Right lobe of liver (tissue), 6 donors: ENCODE data around the gene CUBN. TPM values are rescaled to one million over a fixed set of nuclear protein-coding genes. Genes with fewer than 3 reads are reported as not detected.

Source experiments
- ATAC-seq, 4 donors: fragments of 200-7000 bp; cut with Tn5 transposase; one replicate each; pipeline ENCODE4 v1.9.1; 2020; ENCODE audit warnings: mild to moderate bottlenecking in 4 of 4, moderate library complexity in 4 of 4
- DNase-seq, 3 donors: peaks; one replicate each; pipeline ENCODE4 v3.0.0-alpha.2; 2020
- H3K27ac ChIP-seq, 3 donors: fragments of 200-600 bp; one replicate each; pipeline ENCODE4 v1.8.0; 2022
- H3K27me3 ChIP-seq, 2 donors: fragments of 200-600 bp; one replicate each; pipeline ENCODE4 v1.8.0; 2022
- H3K36me3 ChIP-seq, 4 donors: fragments of 200-600 bp; sonication (generic) in 1 of 4; one replicate each; pipeline versions ENCODE4 v1.5.1 to v1.8.0; 2017 to 2022; ENCODE audit warnings: control low read depth in 1 of 4
- H3K4me1 ChIP-seq, 4 donors: fragments of 200-600 bp; sonication (generic) in 1 of 4; one replicate each; pipeline versions ENCODE4 v1.5.1 to v1.8.0; 2017 to 2022; ENCODE audit warnings: control low read depth in 1 of 4
- H3K4me3 ChIP-seq, 3 donors: fragments of 200-600 bp; one replicate each; pipeline ENCODE4 v1.8.0; 2022
- H3K9me3 ChIP-seq, 4 donors: fragments of 200-600 bp; sonication (generic) in 1 of 4; one replicate each; pipeline versions ENCODE4 v1.5.1 to v1.8.0; 2017 to 2022; ENCODE audit warnings: control low read depth in 1 of 4
- CTCF ChIP-seq, 4 donors: fragments of 200-600 bp in 3 of 4; fragments of 450-650 bp in 1 of 4; IDR thresholded peaks; one replicate each; pipeline versions ENCODE4 v1.5.1 to v1.8.0; 2016 to 2022; ENCODE audit warnings: antibody characterized with exemption in 4 of 4, mild to moderate bottlenecking in 2 of 4
- POLR2A ChIP-seq: fragments of 450-650 bp; IDR thresholded peaks from one replicate; pipeline ENCODE4 v1.6.1; 2017; ENCODE audit warnings: antibody characterized with exemption, mild to moderate bottlenecking
- WGBS: methylation state at CpG from one replicate; pipeline ENCODE4 v1.1.6; 2018; ENCODE audit warnings: low coverage, low lambda C conversion rate; ENCODE audit not compliant: insufficient coverage; ENCODE audit errors: missing lambda C conversion rate; 5-methylcytosine and 5-hydroxymethylcytosine counted together
- intact Hi-C, 2 donors: fragments of 100-400 bp; cut with DNase I; formaldehyde crosslinking; loops; one replicate each; pipeline versions ENCODE4 v1.11.2 to v1.14.1; 2022
- total RNA-seq, 6 experiments: library from RNA; depleted of rRNA in 2 of 6; stranded (reverse); fragments of >200 nt in 2 of 6; fragmentation: NEBNext Ultra II Directional in 3 of 6; extraction: Animal tissue kit (Norgen Biotek cat#: 25700) in 3 of 6; gene quantifications; one replicate each; pipeline versions ENCODE4 v1.1.0 to v1.2.4, GENCODE V29; 2016 to 2023
- donor health status: DM: no; HTN: yes; CAD: no.
- donor health status: DM: no; HTN: no; CAD: no.
- donor health status: DM: no; HTN: no; CAD: no.
- donor health status: DM: no; HTN: yes; CAD: no.
- donor health status: DM: no; HTN: yes; CAD: no.

Gene CUBN
- total RNA-seq, 6 experiments from 2014 or later: 0.07 to 0.74 (median 0.27) TPM

DNA sequence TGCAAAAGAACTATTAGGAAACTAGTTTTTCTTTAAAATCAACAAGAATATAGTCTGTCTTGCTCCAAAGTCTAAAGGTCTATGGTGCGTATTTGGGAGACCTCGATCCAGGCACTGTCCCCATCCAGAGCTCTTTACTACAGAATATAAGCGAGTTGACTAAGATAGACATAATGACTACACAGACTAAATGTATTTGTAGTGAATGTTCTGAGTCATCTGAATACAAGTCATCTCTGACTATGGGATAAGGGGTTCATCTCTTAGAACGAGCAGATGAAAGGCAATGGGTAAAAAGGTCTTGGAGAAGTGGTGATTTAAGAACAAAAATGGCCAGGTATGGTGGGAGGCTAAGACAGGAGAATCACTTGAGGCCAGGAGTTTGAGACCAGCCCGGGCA is 176.3 kb downstream of the CUBN start:
- intact Hi-C loops: no loop called here
- WGBS: 58% methylated on average over 5 of the region's 5 CpGs
- ATAC-seq: no peak

GRCh38 chr10:16952610-16953009 is 177.0 kb downstream of the CUBN start:
- H3K4me1 ChIP-seq: no peaks in the 10 kb centered on the region
- no peak for ATAC-seq
- H3K9me3 ChIP-seq: no peaks in the 10 kb centered on the region
- H3K27ac ChIP-seq: no peak overlapping the region
- intact Hi-C loops: no loop called here
- H3K27me3 ChIP-seq: no peaks in the 10 kb centered on the region
- H3K36me3 ChIP-seq: no peaks in the 10 kb centered on the region
- no peak overlapping the region for H3K4me3 ChIP-seq
- 80% methylated on average over 5 of the region's 5 CpGs for WGBS
- no peak for DNase-seq
- no peak for TF ChIP-seq POLR2A
- TF ChIP-seq CTCF (IDR thresholded peaks at IDR 0.05): no peak

More for the DNA sequence above, 176.3 kb downstream of the CUBN start:
- no peaks in the 10 kb centered on the region for H3K4me1 ChIP-seq
- H3K27ac ChIP-seq: no peak overlapping the region
- no peak overlapping the region for H3K4me3 ChIP-seq
- TF ChIP-seq CTCF (IDR thresholded peaks at IDR 0.05): no peak
- no peak for TF ChIP-seq POLR2A
- H3K36me3 ChIP-seq: no peaks in the 10 kb centered on the region
- H3K27me3 ChIP-seq: no peaks in the 10 kb centered on the region
- no peaks in the 10 kb centered on the region for H3K9me3 ChIP-seq
- DNase-seq: no peak

GRCh38 chr10:16952080-16952479 is 177.5 kb downstream of the CUBN start:
- Histone ChIP-seq H3K27me3 (no peaks in the 10 kb centered on the region), H3K27ac (no peak overlapping the region), H3K4me3 (no peak overlapping the region), H3K36me3 (no peaks in the 10 kb centered on the region), H3K9me3 (no peaks in the 10 kb centered on the region), H3K4me1 (no peaks in the 10 kb centered on the region)
- no peak for TF ChIP-seq POLR2A
- TF ChIP-seq CTCF (IDR thresholded peaks at IDR 0.05): no peak
- ATAC-seq: no peak
- 45% methylated on average over 5 of the region's 5 CpGs for WGBS
- intact Hi-C loops: no loop called here
- DNase-seq: no peak

DNA sequence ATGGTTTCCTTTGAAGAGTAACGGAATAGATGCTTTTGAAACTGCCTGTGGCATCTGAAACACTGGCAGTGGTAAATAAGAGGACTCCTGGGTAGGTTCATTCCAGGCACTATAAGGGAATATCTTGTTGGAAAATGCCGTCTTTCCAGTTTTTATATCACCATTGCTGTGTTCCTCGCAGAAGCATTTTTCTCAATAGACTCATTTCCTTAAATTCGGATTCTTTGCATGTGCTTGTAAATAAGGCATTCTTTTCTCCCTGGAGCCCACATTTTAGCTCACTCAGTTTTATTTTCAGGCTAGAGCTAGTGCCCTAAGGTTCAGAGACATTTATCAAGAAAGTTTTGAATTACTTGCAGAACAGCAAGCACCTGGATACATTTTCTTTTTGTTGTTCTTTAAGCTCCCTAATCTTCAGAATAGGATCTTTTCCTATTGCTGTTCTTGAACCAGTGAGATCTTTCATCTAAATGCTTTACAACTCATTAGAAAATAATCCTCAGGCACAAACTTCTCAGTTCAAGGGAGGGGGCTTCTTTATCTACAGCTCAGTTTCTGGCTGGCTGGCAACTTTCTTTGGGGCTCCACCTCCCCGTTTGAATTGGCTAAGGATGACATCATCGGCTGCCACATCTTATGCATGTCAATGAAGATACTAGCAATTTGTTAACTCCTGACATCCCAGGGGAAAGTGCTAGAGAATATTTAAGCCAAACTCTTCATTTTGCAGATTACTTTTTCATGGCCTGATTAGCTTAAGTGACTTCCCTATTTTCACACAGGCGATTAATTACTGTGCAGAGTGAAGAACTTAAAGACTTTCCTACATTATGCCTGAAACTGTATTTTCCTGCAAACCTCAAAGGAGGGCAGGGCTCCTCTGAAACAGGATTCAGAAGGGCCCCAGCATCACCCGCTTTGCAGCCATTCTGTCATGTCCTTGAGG is 178.7 kb downstream of the CUBN start:
- DNase-seq (no peak), ATAC-seq (no peak)
- H3K27me3 ChIP-seq: no peaks in the 10 kb centered on the region
- H3K4me3 ChIP-seq: no peak overlapping the region
- H3K4me1 ChIP-seq: no peaks in the 10 kb centered on the region
- no peaks in the 10 kb centered on the region for H3K9me3 ChIP-seq
- H3K36me3 ChIP-seq: no peaks in the 10 kb centered on the region
- H3K27ac ChIP-seq: no peak overlapping the region
- no peak for TF ChIP-seq CTCF (IDR thresholded peaks at IDR 0.05)
- no peak for TF ChIP-seq POLR2A
- intact Hi-C loops: no loop called here
- 45% methylated on average over 8 of the region's 8 CpGs for WGBS
